ENCODE data around the gene RTN4RL2.

The RTN4RL2 gene

GRCh38 chr11:57460022-57460757 is at the start of gene RTN4RL2:
RTN4RL2 (plus strand) TSS chr11:57460528; CDS start chr11:57460866, 338 bp downstream.
- peak within 1 kb of the TSS; percentile 62; the same call in 1 of the 2 replicates for H3K27ac ChIP-seq
- peak; percentile 24; the same call in 1 of the 2 replicates for TF ChIP-seq CTCF (conservative IDR thresholded peaks at IDR 0.05)

- no peak for TF ChIP-seq CTCF (conservative IDR thresholded peaks at IDR 0.05)
Measured at GRCh38 chr11:57413681-57414080, 46.6 kb upstream of the RTN4RL2 start.

GRCh38 chr11:57414612-57415212 is 45.6 kb upstream of the RTN4RL2 start:
- H3K27ac ChIP-seq = no peak overlapping the region
- TF ChIP-seq CTCF (conservative IDR thresholded peaks at IDR 0.05) = no peak

More at GRCh38 chr11:57413681-57414080, 46.6 kb upstream of the RTN4RL2 start:
- H3K27ac ChIP-seq = no peak overlapping the region

GRCh38 chr11:57416436-57416835 is 43.9 kb upstream of the RTN4RL2 start:
- H3K27ac ChIP-seq = no peak overlapping the region
- no peak for TF ChIP-seq CTCF (conservative IDR thresholded peaks at IDR 0.05)

- TF ChIP-seq CTCF (conservative IDR thresholded peaks at IDR 0.05) = no peak
- no peak overlapping the region for H3K27ac ChIP-seq
Measured at GRCh38 chr11:57417056-57417455, 43.3 kb upstream of the RTN4RL2 start.

- no peak overlapping the region for H3K27ac ChIP-seq
- no peak for TF ChIP-seq CTCF (conservative IDR thresholded peaks at IDR 0.05)
Measured at GRCh38 chr11:57418131-57418530, 42.2 kb upstream of the RTN4RL2 start.

- H3K27ac ChIP-seq = no peak overlapping the region
- TF ChIP-seq CTCF (conservative IDR thresholded peaks at IDR 0.05) = no peak
Measured at GRCh38 chr11:57419146-57419545, 41.2 kb upstream of the RTN4RL2 start.
